ENCODE results near the gene HNRNPM. TPM values are rescaled to one million over a fixed set of nuclear protein-coding genes. Genes with fewer than 3 reads are reported as not detected.

The HNRNPM gene
- total and polyA plus RNA-seq, 2 donors (not counting 1 experiment from before 2014, with no cell fraction given): 137 to 221 TPM

DNA sequence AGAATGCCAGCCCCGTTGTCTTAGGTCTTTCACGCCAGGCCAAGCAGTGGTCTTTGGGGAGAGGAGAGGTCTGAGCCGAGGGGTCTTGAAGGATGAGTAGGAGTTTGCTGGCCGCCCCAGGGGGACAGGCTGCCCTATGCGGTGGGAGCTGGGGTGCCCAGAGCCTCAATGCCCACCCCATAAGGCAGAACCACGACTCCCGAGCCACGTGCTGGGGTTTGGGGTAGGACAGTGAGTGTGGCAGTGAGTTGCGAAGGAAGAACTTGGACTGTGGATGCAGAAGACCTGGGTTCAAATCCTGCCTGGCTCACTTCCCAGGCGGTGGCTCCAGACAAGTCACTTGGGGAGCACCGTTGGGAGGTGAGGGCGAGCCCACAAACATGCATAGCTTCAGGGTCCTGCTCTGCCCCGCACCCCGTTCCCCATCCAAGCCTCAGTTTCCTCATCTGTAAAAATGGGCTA, 49.1 kb upstream of the HNRNPM start:
- ChIA-PET CTCF (interaction anchor here (0.7 to 1.1 kb wide), 3 partner anchors 42 to 393 kb away, joined by 3 to 4 read pairs (median 3); no protein-coding TSS in a partner anchor), POLR2A (no interaction called here)
- Mint-ChIP-seq H3K27me3 (no peaks in the 10 kb centered on the region), H3K4me1 (peaks cover 35% of the 10 kb centered on the region), H3K27ac (no peak overlapping the region), H3K4me3 (no peak overlapping the region), H3K9me3 (ENCODE audit: insufficient read depth) (no peaks in the 10 kb centered on the region)
- ATAC-seq (ENCODE audit: low read depth) (no peak), DNase-seq (no peak)
- H3K27ac ChIP-seq (ENCODE audit: low read length in 2 of 2): no peak overlapping the region
- intact Hi-C loops (cut with micrococcal nuclease): loop anchor here (5.0 kb wide), 1 partner anchor 128 kb away; no protein-coding TSS in a partner anchor
- H3K27me3 ChIP-seq (replicated peaks in 1 of 4; ENCODE audit: control extremely low read depth in 1 of 4, control insufficient read depth in 3 of 4, insufficient read depth in 4 of 4, low read length in 3 of 4): no peaks in the 10 kb centered on the region
- 97% methylated on average over 14 of the region's 14 CpGs for whole genome bisulfite sequencing (ENCODE audit: insufficient coverage)
- peaks cover 0 to 9% of the 10 kb centered on the region in 2 experiments for H3K36me3 ChIP-seq (replicated peaks in 1 of 2; ENCODE audit: control extremely low read depth in 1 of 2, control insufficient read depth in 1 of 2, extremely low read depth in 1 of 2, insufficient read depth in 2 of 2, low read length in 1 of 2)
- no peak overlapping the region for H2AFZ ChIP-seq (ENCODE audit: insufficient read depth, low read depth, low read length, poor library complexity, severe bottlenecking)
- H3K9me3 ChIP-seq (ENCODE audit: control extremely low read depth in 1 of 3, control insufficient read depth in 2 of 3, insufficient read depth in 1 of 3, low read length in 2 of 3): peaks cover 0 to 5% (median 0%) of the 10 kb centered on the region in 3 donors
- TF ChIP-seq, protein P1, sequence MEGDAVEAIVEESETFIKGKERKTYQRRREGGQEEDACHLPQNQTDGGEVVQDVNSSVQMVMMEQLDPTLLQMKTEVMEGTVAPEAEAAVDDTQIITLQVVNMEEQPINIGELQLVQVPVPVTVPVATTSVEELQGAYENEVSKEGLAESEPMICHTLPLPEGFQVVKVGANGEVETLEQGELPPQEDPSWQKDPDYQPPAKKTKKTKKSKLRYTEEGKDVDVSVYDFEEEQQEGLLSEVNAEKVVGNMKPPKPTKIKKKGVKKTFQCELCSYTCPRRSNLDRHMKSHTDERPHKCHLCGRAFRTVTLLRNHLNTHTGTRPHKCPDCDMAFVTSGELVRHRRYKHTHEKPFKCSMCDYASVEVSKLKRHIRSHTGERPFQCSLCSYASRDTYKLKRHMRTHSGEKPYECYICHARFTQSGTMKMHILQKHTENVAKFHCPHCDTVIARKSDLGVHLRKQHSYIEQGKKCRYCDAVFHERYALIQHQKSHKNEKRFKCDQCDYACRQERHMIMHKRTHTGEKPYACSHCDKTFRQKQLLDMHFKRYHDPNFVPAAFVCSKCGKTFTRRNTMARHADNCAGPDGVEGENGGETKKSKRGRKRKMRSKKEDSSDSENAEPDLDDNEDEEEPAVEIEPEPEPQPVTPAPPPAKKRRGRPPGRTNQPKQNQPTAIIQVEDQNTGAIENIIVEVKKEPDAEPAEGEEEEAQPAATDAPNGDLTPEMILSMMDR (IDR thresholded peaks at IDR 0.05): no peak
- no peak for TF ChIP-seq EZH2 (IDR thresholded peaks at IDR 0.05; ENCODE audit: borderline replicate concordance, insufficient read depth, low read depth, low read length, poor library complexity, severe bottlenecking)
- H3K4me3 ChIP-seq (ENCODE audit: control extremely low read depth in 1 of 5, extremely low read depth in 1 of 5, insufficient read depth in 1 of 5, low read depth in 2 of 5, low read length in 4 of 5): no peak overlapping the region
- H3K79me2 ChIP-seq (ENCODE audit: control insufficient read depth, insufficient read depth, low read length): peaks cover 78% of the 10 kb centered on the region
- no peak overlapping the region for H3K9ac ChIP-seq (ENCODE audit: low read length)
- H4K20me1 ChIP-seq (ENCODE audit: control insufficient read depth, insufficient read depth, low read length, poor library complexity, severe bottlenecking): peaks cover 93% of the 10 kb centered on the region
- H3K4me2 ChIP-seq (replicated peaks; ENCODE audit: low read depth, low read length, poor library complexity, severe bottlenecking): no peak overlapping the region
- H3K4me1 ChIP-seq (ENCODE audit: control insufficient read depth in 2 of 2, insufficient read depth in 2 of 2, low read length in 2 of 2): peaks cover 10 to 15% of the 10 kb centered on the region in 2 donors

DNA sequence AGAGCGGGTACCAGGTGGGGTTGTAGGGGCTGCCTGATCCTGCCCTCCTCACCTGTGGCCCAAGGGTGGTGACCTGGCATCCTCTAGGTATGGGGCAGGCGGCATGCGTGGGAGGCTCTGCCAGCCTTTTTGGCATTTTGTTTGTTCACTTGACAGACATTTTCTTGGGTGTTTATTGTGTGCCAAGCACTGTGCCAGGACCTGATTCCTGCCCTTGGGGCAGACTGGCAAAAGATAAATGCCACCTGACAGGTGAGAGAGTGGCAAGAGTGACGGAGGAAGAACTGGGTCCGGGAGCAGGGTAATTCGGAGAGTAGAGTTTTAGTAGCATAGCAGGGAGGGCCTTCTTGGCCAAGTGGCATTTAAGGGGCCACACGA, 48.6 kb upstream of the HNRNPM start:
- Histone ChIP-seq H3K36me3 (replicated peaks in 1 of 2; ENCODE audit: control extremely low read depth in 1 of 2, control insufficient read depth in 1 of 2, extremely low read depth in 1 of 2, insufficient read depth in 2 of 2, low read length in 1 of 2) (peaks cover 0 to 9% of the 10 kb centered on the region in 2 experiments), H3K79me2 (ENCODE audit: control insufficient read depth, insufficient read depth, low read length) (peaks cover 74% of the 10 kb centered on the region), H3K4me1 (ENCODE audit: control insufficient read depth in 2 of 2, insufficient read depth in 2 of 2, low read length in 2 of 2) (peaks cover 6 to 10% of the 10 kb centered on the region in 2 donors), H4K20me1 (ENCODE audit: control insufficient read depth, insufficient read depth, low read length, poor library complexity, severe bottlenecking) (peaks cover 90% of the 10 kb centered on the region), H2AFZ (ENCODE audit: insufficient read depth, low read depth, low read length, poor library complexity, severe bottlenecking) (no peak overlapping the region), H3K27ac (ENCODE audit: low read length in 2 of 2) (no peak overlapping the region), H3K9ac (ENCODE audit: low read length) (no peak overlapping the region), H3K27me3 (replicated peaks in 1 of 4; ENCODE audit: control extremely low read depth in 1 of 4, control insufficient read depth in 3 of 4, insufficient read depth in 4 of 4, low read length in 3 of 4) (no peaks in the 10 kb centered on the region), H3K4me3 (ENCODE audit: control extremely low read depth in 1 of 5, extremely low read depth in 1 of 5, insufficient read depth in 1 of 5, low read depth in 2 of 5, low read length in 4 of 5) (no peak overlapping the region), H3K4me2 (replicated peaks; ENCODE audit: low read depth, low read length, poor library complexity, severe bottlenecking) (no peak overlapping the region), H3K9me3 (ENCODE audit: control extremely low read depth in 1 of 3, control insufficient read depth in 2 of 3, insufficient read depth in 1 of 3, low read length in 2 of 3) (peaks cover 0 to 1% (median 0%) of the 10 kb centered on the region in 3 donors)
- ATAC-seq (ENCODE audit: low read depth): no peak
- Mint-ChIP-seq H3K4me1 (peaks cover 30% of the 10 kb centered on the region), H3K27me3 (no peaks in the 10 kb centered on the region), H3K9me3 (ENCODE audit: insufficient read depth) (no peaks in the 10 kb centered on the region), H3K27ac (no peak overlapping the region), H3K4me3 (no peak overlapping the region)
- CTCF ChIA-PET: interaction anchor here (0.7 to 1.1 kb wide), 3 partner anchors 43 to 394 kb away, joined by 3 to 4 read pairs (median 3); no protein-coding TSS in a partner anchor
- no peak for DNase-seq
- POLR2A ChIA-PET: no interaction called here
- TF ChIP-seq, protein P1 (IDR thresholded peaks at IDR 0.05): no peak
- TF ChIP-seq EZH2 (IDR thresholded peaks at IDR 0.05; ENCODE audit: borderline replicate concordance, insufficient read depth, low read depth, low read length, poor library complexity, severe bottlenecking): no peak
- intact Hi-C loops (cut with micrococcal nuclease): loop anchor here (5.0 kb wide), 1 partner anchor 129 kb away; no protein-coding TSS in a partner anchor
- WGBS (ENCODE audit: insufficient coverage): 90% methylated on average over 6 of the region's 7 CpGs

Data from B cell (primary cell).